Neural progenitor cell (in vitro differentiated cells): ENCODE data around the gene IFNLR1. TPM values are rescaled to one million over a fixed set of nuclear protein-coding genes. Genes with fewer than 3 reads are reported as not detected.

Source experiments
- DNase-seq: peaks from one replicate; pipeline ENCODE4 v3.0.0-alpha.2; 2016; ENCODE audit warnings: low spot score
- H2AFZ ChIP-seq: fragments of 200-600 bp; sonication (generic); replicated peaks from 2 replicates; pipeline ENCODE4 v1.6.1; 2016; ENCODE audit warnings: antibody characterized with exemption
- H3F3A ChIP-seq: fragments of 200-600 bp; sonication (generic); 2 replicates; pipeline ENCODE4 v1.6.1; 2016; ENCODE audit warnings: antibody characterized with exemption, low read depth
- H3K27ac ChIP-seq: fragments of 200-600 bp; sonication (generic); 2 replicates; pipeline ENCODE4 v1.5.1; 2016; ENCODE audit warnings: mild to moderate bottlenecking
- H3K27me3 ChIP-seq: fragments of 200-600 bp; sonication (generic); 2 replicates; pipeline ENCODE4 v1.6.1; 2016; ENCODE audit warnings: mild to moderate bottlenecking, moderate library complexity
- H3K36me3 ChIP-seq: fragments of 200-600 bp; sonication (generic); 2 replicates; pipeline ENCODE4 v1.5.1; 2016
- H3K4me1 ChIP-seq: fragments of 200-600 bp; sonication (generic); 2 replicates; pipeline ENCODE4 v1.6.1; 2016; ENCODE audit warnings: mixed run types
- H3K4me2 ChIP-seq: fragments of 200-600 bp; sonication (generic); 2 replicates; pipeline ENCODE4 v1.6.1; 2016
- H3K4me3 ChIP-seq: fragments of 200-600 bp; sonication (generic); 2 replicates; pipeline ENCODE4 v1.5.1; 2016
- H3K79me2 ChIP-seq: fragments of 200-600 bp; sonication (generic); 2 replicates; pipeline ENCODE4 v1.6.1; 2016; ENCODE audit warnings: low read depth
- H3K9ac ChIP-seq: fragments of 200-600 bp; sonication (generic); 2 replicates; pipeline ENCODE4 v1.6.1; 2016
- H3K9me3 ChIP-seq: fragments of 200-600 bp; sonication (generic); 2 replicates; pipeline ENCODE4 v1.5.1; 2016; ENCODE audit warnings: low read depth
- H4K20me1 ChIP-seq: fragments of 200-600 bp; sonication (generic); 2 replicates; pipeline ENCODE4 v1.6.1; 2016; ENCODE audit warnings: low read depth
- H3K27ac Mint-ChIP-seq: 3 replicates; pipeline ENCODE4 v1.8.0; 2021; ENCODE audit warnings: mixed read lengths
- H3K27me3 Mint-ChIP-seq: 2 replicates; pipeline ENCODE4 v1.8.0; 2022; ENCODE audit warnings: low read depth, mild to moderate bottlenecking, inconsistent platforms, moderate library complexity, mixed read lengths; ENCODE audit not compliant: insufficient read depth
- H3K36me3 Mint-ChIP-seq: 3 replicates; pipeline ENCODE4 v1.8.0; 2021; ENCODE audit warnings: mixed read lengths
- H3K4me1 Mint-ChIP-seq: 3 replicates; pipeline ENCODE4 v1.8.0; 2021; ENCODE audit warnings: mixed read lengths
- H3K4me3 Mint-ChIP-seq: 3 replicates; pipeline ENCODE4 v1.8.0; 2021; ENCODE audit warnings: mild to moderate bottlenecking, moderate library complexity, mixed read lengths
- H3K9me3 Mint-ChIP-seq: 3 replicates; pipeline ENCODE4 v1.8.0; 2020; ENCODE audit warnings: mixed read lengths
- CTCF ChIP-seq: fragments of 200-600 bp; sonication (generic); IDR thresholded peaks from 2 replicates; pipeline ENCODE4 v1.5.1; 2017; ENCODE audit warnings: antibody characterized with exemption, mild to moderate bottlenecking
- EZH2 ChIP-seq: fragments of 200-600 bp; sonication (generic); IDR thresholded peaks from 2 replicates; pipeline ENCODE4 v1.6.1; 2017; ENCODE audit warnings: antibody characterized with exemption, mild to moderate bottlenecking, moderate library complexity
- EZH2phosphoT487 ChIP-seq: fragments of 200-600 bp; sonication (generic); IDR thresholded peaks from 2 replicates; pipeline ENCODE4 v1.6.1; 2017; ENCODE audit warnings: antibody characterized with exemption
- total RNA-seq: library from RNA; depleted of rRNA; stranded (reverse); fragments of >200 nt; gene quantifications from 2 replicates; pipeline ENCODE4 v1.2.3, GENCODE V29; 2015; ENCODE audit warnings: low replicate concordance

The IFNLR1 gene
- total RNA-seq, 1 donor from 2014 or later: 3.3 TPM

- H3F3A ChIP-seq: peaks cover 3% of the 10 kb centered on the region
- H3K4me2 ChIP-seq: no peak overlapping the region
- no peak overlapping the region for H3K27ac ChIP-seq
- H3K9me3 ChIP-seq: no peaks in the 10 kb centered on the region
- H2AFZ ChIP-seq: no peak overlapping the region
- no peaks in the 10 kb centered on the region for H4K20me1 ChIP-seq
- H3K36me3 Mint-ChIP-seq: no peaks in the 10 kb centered on the region
- H3K79me2 ChIP-seq: no peaks in the 10 kb centered on the region
- no peak for DNase-seq
- TF ChIP-seq EZH2phosphoT487 (no peak), CTCF (no peak), EZH2 (no peak)
- H3K36me3 ChIP-seq: no peaks in the 10 kb centered on the region
- H3K9ac ChIP-seq: no peak overlapping the region
- peaks cover 6% of the 10 kb centered on the region for H3K4me1 ChIP-seq
- H3K27me3 ChIP-seq: no peaks in the 10 kb centered on the region
- H3K4me3 ChIP-seq: no peak overlapping the region
- no peak overlapping the region for H3K4me3 Mint-ChIP-seq
- H3K9me3 Mint-ChIP-seq: no peaks in the 10 kb centered on the region
- H3K27ac Mint-ChIP-seq: no peak overlapping the region
- peaks cover 3% of the 10 kb centered on the region for H3K27me3 Mint-ChIP-seq
- peaks cover 2% of the 10 kb centered on the region for H3K4me1 Mint-ChIP-seq
Measured at GRCh38 chr1:24221246-24221645, 34.2 kb upstream of the IFNLR1 start.

GRCh38 chr1:24216276-24217074 lies 29.4 kb upstream of the IFNLR1 start:
- Histone ChIP-seq H3K79me2 (no peaks in the 10 kb centered on the region), H3K36me3 (no peaks in the 10 kb centered on the region), H3K4me3 (no peak overlapping the region), H3K4me1 (peaks cover 10% of the 10 kb centered on the region), H3K9ac (no peak overlapping the region), H3F3A (peaks cover 3% of the 10 kb centered on the region), H3K27me3 (no peaks in the 10 kb centered on the region), H2AFZ (peak overlapping the region; percentile 81), H3K9me3 (no peaks in the 10 kb centered on the region), H4K20me1 (no peaks in the 10 kb centered on the region), H3K4me2 (peak overlapping the region; percentile 35), H3K27ac (no peak overlapping the region)
- Mint-ChIP-seq H3K9me3 (peaks cover 2% of the 10 kb centered on the region), H3K27ac (peak overlapping the region; percentile 67), H3K4me1 (peaks cover 17% of the 10 kb centered on the region), H3K27me3 (peaks cover 14% of the 10 kb centered on the region), H3K36me3 (no peaks in the 10 kb centered on the region), H3K4me3 (no peak overlapping the region)
- TF ChIP-seq CTCF: no peak
- no peak for TF ChIP-seq EZH2phosphoT487
- no peak for TF ChIP-seq EZH2
- no peak for DNase-seq

GRCh38 chr1:24215226-24215814 lies 28.2 kb upstream of the IFNLR1 start:
- Mint-ChIP-seq H3K36me3 (no peaks in the 10 kb centered on the region), H3K4me3 (no peak overlapping the region), H3K4me1 (peaks cover 19% of the 10 kb centered on the region), H3K27ac (peak overlapping the region; percentile 42), H3K27me3 (peaks cover 13% of the 10 kb centered on the region), H3K9me3 (peaks cover 2% of the 10 kb centered on the region)
- Histone ChIP-seq H4K20me1 (no peaks in the 10 kb centered on the region), H3K4me2 (no peak overlapping the region), H3K79me2 (no peaks in the 10 kb centered on the region), H3K4me1 (peaks cover 10% of the 10 kb centered on the region), H3K27ac (no peak overlapping the region), H3K36me3 (no peaks in the 10 kb centered on the region), H3K9ac (no peak overlapping the region), H3K27me3 (no peaks in the 10 kb centered on the region), H3F3A (peaks cover 3% of the 10 kb centered on the region), H2AFZ (no peak overlapping the region), H3K4me3 (no peak overlapping the region), H3K9me3 (no peaks in the 10 kb centered on the region)
- no peak for DNase-seq
- TF ChIP-seq EZH2phosphoT487: no peak
- no peak for TF ChIP-seq CTCF
- no peak for TF ChIP-seq EZH2
